ENCODE results near the gene VRK2.
"Not testable (repeated sequence)": the region's sequence is repeated elsewhere in the genome, so short reads cannot be mapped to it uniquely, and the experiment has no call there.

Gene VRK2

GRCh38 chr2:58107803-58108710 is 61.5 kb downstream of the VRK2 start:
- no peak for DNase-seq (ENCODE audit: low read depth in 2 of 2)

- DNase-seq (ENCODE audit: low read depth in 2 of 2) = no peak
Observed at GRCh38 chr2:58109481-58109880, 62.9 kb downstream of the VRK2 start.

- no peak for DNase-seq (ENCODE audit: low read depth in 2 of 2)
Observed at GRCh38 chr2:58110765-58111164, 64.2 kb downstream of the VRK2 start.

GRCh38 chr2:58113563-58113962 is 67.0 kb downstream of the VRK2 start:
- DNase-seq (ENCODE audit: low read depth in 2 of 2) = not testable (repeated sequence)

- no peak for DNase-seq (ENCODE audit: low read depth in 2 of 2)
Observed at GRCh38 chr2:58120626-58121229, 74.1 kb downstream of the VRK2 start.

- no peak for DNase-seq (ENCODE audit: low read depth in 2 of 2)
Observed at GRCh38 chr2:58122040-58122439, 75.4 kb downstream of the VRK2 start.

- no peak for DNase-seq (ENCODE audit: low read depth in 2 of 2)
Observed at GRCh38 chr2:58122540-58122939, 75.9 kb downstream of the VRK2 start.

GRCh38 chr2:58127111-58127510 is 80.5 kb downstream of the VRK2 start:
- DNase-seq (ENCODE audit: low read depth in 2 of 2) = no peak

GRCh38 chr2:58130238-58130637 is 83.6 kb downstream of the VRK2 start:
- no peak for DNase-seq (ENCODE audit: low read depth in 2 of 2)

- no peak for DNase-seq (ENCODE audit: low read depth in 2 of 2)
Observed at GRCh38 chr2:58131191-58132011, 84.8 kb downstream of the VRK2 start.

- DNase-seq (ENCODE audit: low read depth in 2 of 2) = no peak
Observed at GRCh38 chr2:58133395-58133794, 86.8 kb downstream of the VRK2 start.

- no peak for DNase-seq (ENCODE audit: low read depth in 2 of 2)
Observed at GRCh38 chr2:58135861-58136260, 89.3 kb downstream of the VRK2 start.

- no peak for DNase-seq (ENCODE audit: low read depth in 2 of 2)
Observed at GRCh38 chr2:58137221-58137620, 90.6 kb downstream of the VRK2 start.

- no peak for DNase-seq (ENCODE audit: low read depth in 2 of 2)
Observed at GRCh38 chr2:58137856-58138255, 91.2 kb downstream of the VRK2 start.

GRCh38 chr2:58138396-58139030 is 91.9 kb downstream of the VRK2 start:
- no peak for DNase-seq (ENCODE audit: low read depth in 2 of 2)

GRCh38 chr2:58140508-58141072 is 94.0 kb downstream of the VRK2 start:
- DNase-seq (ENCODE audit: low read depth in 2 of 2) = no peak

- not testable (repeated sequence) for DNase-seq (ENCODE audit: low read depth in 2 of 2)
Observed at GRCh38 chr2:58145769-58146168, 99.2 kb downstream of the VRK2 start.

GRCh38 chr2:58146707-58147106 is 100.1 kb downstream of the VRK2 start:
- DNase-seq (ENCODE audit: low read depth in 2 of 2) = no peak

- no peak for DNase-seq (ENCODE audit: low read depth in 2 of 2)
Observed at GRCh38 chr2:58155160-58155778, 108.7 kb downstream of the VRK2 start.

GRCh38 chr2:58156780-58157179 is 110.2 kb downstream of the VRK2 start:
- no peak for DNase-seq (ENCODE audit: low read depth in 2 of 2)

GRCh38 chr2:58157754-58158153 is 111.1 kb downstream of the VRK2 start:
- no peak for DNase-seq (ENCODE audit: low read depth in 2 of 2)
